Glutamatergic neuron (in vitro differentiated cells): ENCODE results near the gene GLTP. TPM values are rescaled to one million over a fixed set of nuclear protein-coding genes. Genes with fewer than 3 reads are reported as not detected.

Experiments used
- DNase-seq: peaks from one replicate; pipeline ENCODE4 v3.0.0; 2022
- H3K27ac Mint-ChIP-seq: one replicate; pipeline ENCODE4 v1.8.0; 2020; ENCODE audit warnings: mild to moderate bottlenecking, mixed read lengths, inconsistent platforms; ENCODE audit not compliant: unreplicated experiment
- H3K27me3 Mint-ChIP-seq: one replicate; pipeline ENCODE4 v1.8.0; 2020; ENCODE audit warnings: mild to moderate bottlenecking, moderate library complexity, mixed read lengths, inconsistent platforms; ENCODE audit not compliant: unreplicated experiment
- H3K36me3 Mint-ChIP-seq: one replicate; pipeline ENCODE4 v1.8.0; 2020; ENCODE audit warnings: mild to moderate bottlenecking, mixed read lengths, inconsistent platforms; ENCODE audit not compliant: unreplicated experiment
- H3K4me1 Mint-ChIP-seq: one replicate; pipeline ENCODE4 v1.8.0; 2020; ENCODE audit warnings: mild to moderate bottlenecking, low read depth, mixed read lengths, inconsistent platforms; ENCODE audit not compliant: unreplicated experiment
- H3K4me3 Mint-ChIP-seq: one replicate; pipeline ENCODE4 v1.8.0; 2020; ENCODE audit warnings: mild to moderate bottlenecking, mixed read lengths, inconsistent platforms; ENCODE audit not compliant: unreplicated experiment
- H3K9me3 Mint-ChIP-seq: one replicate; pipeline ENCODE4 v1.8.0; 2020; ENCODE audit warnings: mild to moderate bottlenecking, moderate library complexity, mixed read lengths, inconsistent platforms; ENCODE audit not compliant: unreplicated experiment
- CTCF ChIP-seq: fragments of 200-600 bp; sonication (generic); IDR thresholded peaks from one replicate; pipeline ENCODE4 v1.5.0; 2021; ENCODE audit not compliant: partially characterized antibody, unreplicated experiment
- total RNA-seq: library from RNA; stranded (reverse); fragmentation: NEBNext Ultra II Directional; extraction: Animal tissue kit (Norgen Biotek cat#: 25700); gene quantifications from one replicate; pipeline ENCODE4 v1.2.1, GENCODE V29; 2021; ENCODE audit not compliant: unreplicated experiment

GLTP gene
- total RNA-seq, 1 donor from 2014 or later: 22.6 TPM

GRCh38 chr12:109926016-109926415 is 45.7 kb upstream of the GLTP start:
- H3K4me3 Mint-ChIP-seq: no peak overlapping the region
- peaks cover 2% of the 10 kb centered on the region for H3K9me3 Mint-ChIP-seq
- H3K4me1 Mint-ChIP-seq: peaks cover 8% of the 10 kb centered on the region
- peaks cover 7% of the 10 kb centered on the region for H3K27me3 Mint-ChIP-seq
- DNase-seq: no peak
- H3K27ac Mint-ChIP-seq: no peak overlapping the region
- TF ChIP-seq CTCF: no peak
- H3K36me3 Mint-ChIP-seq: no peaks in the 10 kb centered on the region

- Mint-ChIP-seq H3K9me3 (peaks cover 2% of the 10 kb centered on the region), H3K27ac (peak overlapping the region; percentile 15), H3K36me3 (no peaks in the 10 kb centered on the region), H3K27me3 (peaks cover 7% of the 10 kb centered on the region), H3K4me1 (peaks cover 15% of the 10 kb centered on the region), H3K4me3 (no peak overlapping the region)
- no peak for TF ChIP-seq CTCF
- no peak for DNase-seq
Measured at GRCh38 chr12:109925185-109925840, 45.0 kb upstream of the GLTP start.

- TF ChIP-seq CTCF: no peak
- no peak for DNase-seq
- H3K4me1 Mint-ChIP-seq: peaks cover 23% of the 10 kb centered on the region
- H3K27ac Mint-ChIP-seq: no peak overlapping the region
- H3K27me3 Mint-ChIP-seq: peaks cover 9% of the 10 kb centered on the region
- H3K4me3 Mint-ChIP-seq: no peak overlapping the region
- no peaks in the 10 kb centered on the region for H3K36me3 Mint-ChIP-seq
- peaks cover 6% of the 10 kb centered on the region for H3K9me3 Mint-ChIP-seq
Measured at GRCh38 chr12:109923481-109924245, 43.3 kb upstream of the GLTP start.

- Mint-ChIP-seq H3K9me3 (peaks cover 6% of the 10 kb centered on the region), H3K4me3 (no peak overlapping the region), H3K4me1 (peaks cover 23% of the 10 kb centered on the region), H3K27ac (no peak overlapping the region), H3K27me3 (peaks cover 9% of the 10 kb centered on the region), H3K36me3 (no peaks in the 10 kb centered on the region)
- TF ChIP-seq CTCF: no peak
- no peak for DNase-seq
Measured at GRCh38 chr12:109923038-109923437, 42.7 kb upstream of the GLTP start.

- Mint-ChIP-seq H3K4me3 (no peak overlapping the region), H3K36me3 (no peaks in the 10 kb centered on the region), H3K4me1 (peaks cover 23% of the 10 kb centered on the region), H3K9me3 (peaks cover 8% of the 10 kb centered on the region), H3K27ac (no peak overlapping the region), H3K27me3 (peaks cover 6% of the 10 kb centered on the region)
- TF ChIP-seq CTCF: no peak
- DNase-seq: no peak
Measured at GRCh38 chr12:109921982-109922381, 41.6 kb upstream of the GLTP start.
